SIG-M5 treated with dmso at 0.1 percent for 504 hours (cell line): ENCODE data around the gene ZNF668.
A peak's percentile ranks its signal among the peaks of the same experiment; 100 is the strongest.

Experiments
- DNase-seq: peaks from one replicate; lab custom pipeline; 2025; ENCODE audit not compliant: unreplicated experiment; lab: John Stamatoyannopoulos, UW

The ZNF668 gene

GRCh38 chr16:31081428-31082351 is 7.7 kb upstream of the ZNF668 start:
- no peak for DNase-seq

GRCh38 chr16:31080756-31081419 is 6.8 kb upstream of the ZNF668 start:
- DNase-seq: no peak

GRCh38 chr16:31080035-31080629 is 6.1 kb upstream of the ZNF668 start:
- DNase-seq: no peak

GRCh38 chr16:31079342-31079944 is 5.4 kb upstream of the ZNF668 start:
- peak; percentile 84 for DNase-seq

GRCh38 chr16:31078597-31079341 is 4.7 kb upstream of the ZNF668 start:
- no peak for DNase-seq

- DNase-seq: no peak
Observed at GRCh38 chr16:31077592-31078396, 3.8 kb upstream of the ZNF668 start.

GRCh38 chr16:31077024-31077423 is 3.0 kb upstream of the ZNF668 start:
- no peak for DNase-seq

- no peak for DNase-seq
Observed at GRCh38 chr16:31076319-31076718, 2.3 kb upstream of the ZNF668 start.

GRCh38 chr16:31074814-31075183 is 759 bp upstream of the ZNF668 start:
- DNase-seq: no peak

- peak; percentile 87 for DNase-seq
Observed at GRCh38 chr16:31073142-31073969, 684 bp downstream of the ZNF668 start.

- DNase-seq: peak; percentile 61
Observed at GRCh38 chr16:31072540-31073141, 1.4 kb downstream of the ZNF668 start.

- no peak for DNase-seq
Observed at GRCh38 chr16:31071861-31072260, 2.2 kb downstream of the ZNF668 start.

GRCh38 chr16:31067342-31067741 is 6.7 kb downstream of the ZNF668 start:
- no peak for DNase-seq

- no peak for DNase-seq
Observed at GRCh38 chr16:31064882-31065461, 9.1 kb downstream of the ZNF668 start.

- no peak for DNase-seq
Observed at GRCh38 chr16:31063843-31064611, 10.0 kb downstream of the ZNF668 start.

- no peak for DNase-seq
Observed at GRCh38 chr16:31063495-31063842, 10.6 kb downstream of the ZNF668 start.

- DNase-seq: no peak
Observed at GRCh38 chr16:31061813-31062440, 12.1 kb downstream of the ZNF668 start.
